ENCODE data around the gene TMEM82. TPM values are rescaled to one million over a fixed set of nuclear protein-coding genes. Genes with fewer than 3 reads are reported as not detected.

Gene TMEM82
- total RNA-seq, 2 experiments from 2014 or later = not detected

DNA sequence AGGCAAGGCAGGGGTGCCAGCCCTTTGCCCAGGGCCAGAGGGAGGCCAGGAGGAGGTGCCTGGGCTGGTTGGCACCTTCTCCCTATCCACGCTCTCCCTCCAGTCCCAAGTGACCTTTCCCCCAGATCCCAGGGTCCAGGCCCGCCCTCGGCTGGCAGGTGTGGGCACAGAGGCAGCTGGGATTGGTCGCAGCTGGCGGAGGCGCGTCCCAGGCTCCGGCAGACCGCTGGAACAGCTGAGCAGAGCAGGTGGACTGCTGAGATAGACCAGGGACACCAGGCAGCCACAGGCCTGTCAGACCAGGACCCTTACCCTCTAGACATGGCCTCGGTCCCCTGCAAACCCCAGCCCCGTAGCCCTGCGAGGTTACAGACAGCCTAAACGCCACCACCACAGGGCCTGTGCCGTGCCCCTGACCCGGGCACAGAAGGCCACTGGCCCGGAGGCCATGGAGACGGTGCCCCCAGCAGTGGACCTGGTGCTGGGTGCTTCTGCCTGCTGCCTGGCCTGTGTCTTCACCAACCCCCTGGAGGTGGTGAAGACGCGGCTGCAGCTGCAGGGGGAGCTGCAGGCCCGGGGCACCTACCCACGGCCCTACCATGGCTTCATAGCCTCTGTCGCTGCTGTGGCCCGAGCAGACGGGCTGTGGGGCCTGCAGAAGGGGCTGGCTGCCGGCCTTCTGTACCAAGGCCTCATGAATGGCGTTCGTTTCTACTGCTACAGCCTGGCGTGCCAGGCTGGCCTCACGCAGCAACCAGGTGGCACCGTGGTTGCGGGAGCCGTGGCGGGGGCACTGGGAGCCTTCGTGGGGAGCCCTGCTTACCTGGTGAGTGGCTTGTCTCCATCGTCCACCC is 6.0 kb upstream of the TMEM82 start, which contains the start of gene SLC25A34:
Gene SLC25A34, plus strand, starts transcription at position 221 of the 854 bp plus-strand sequence. Its CDS starts 228 bp downstream, at position 449.
- Histone ChIP-seq H3K9me2 (ENCODE audit: insufficient read depth, low read length) (no peaks in the 10 kb centered on the region), H3K27ac (ENCODE audit: low read depth, low read length, poor library complexity, severe bottlenecking) (no peak within 1 kb of the TSS), H3K4me3 (ENCODE audit: low read depth, low read length, poor library complexity, severe bottlenecking) (no peak within 1 kb of the TSS), H3K4me1 (ENCODE audit: insufficient read depth, low read length, poor library complexity, severe bottlenecking) (no peaks in the 10 kb centered on the region), H3K9me3 (ENCODE audit: low read length) (no peaks in the 10 kb centered on the region), H2AFZ (ENCODE audit: low read length) (no peak within 1 kb of the TSS), H3K4me2 (ENCODE audit: low read length) (no peak within 1 kb of the TSS), H3K36me3 (ENCODE audit: insufficient read depth, low read length) (0 out of 2 replicates have a peak, but pooled peaks cover 3% of the 10 kb centered on the region), H4K20me1 (ENCODE audit: insufficient read depth, low read length) (no peaks in the 10 kb centered on the region), H3K79me2 (ENCODE audit: insufficient read depth, low read depth, low read length) (no peaks in the 10 kb centered on the region)
- intact Hi-C loops (cut with micrococcal nuclease; ENCODE audit: unreplicated experiment) = no loop called here
- ChIA-PET CTCF (ENCODE audit: unreplicated experiment) (no interaction called here), POLR2A (interaction anchor here (0.5 to 0.6 kb wide), 2 partner anchors 35 to 114 kb away, joined by 3 read pairs; no protein-coding TSS in a partner anchor)
- TF ChIP-seq EZH2phosphoT487 (IDR thresholded peaks at IDR 0.05; ENCODE audit: borderline replicate concordance, low read depth, low read length) = no peak
- TF ChIP-seq, protein P1, sequence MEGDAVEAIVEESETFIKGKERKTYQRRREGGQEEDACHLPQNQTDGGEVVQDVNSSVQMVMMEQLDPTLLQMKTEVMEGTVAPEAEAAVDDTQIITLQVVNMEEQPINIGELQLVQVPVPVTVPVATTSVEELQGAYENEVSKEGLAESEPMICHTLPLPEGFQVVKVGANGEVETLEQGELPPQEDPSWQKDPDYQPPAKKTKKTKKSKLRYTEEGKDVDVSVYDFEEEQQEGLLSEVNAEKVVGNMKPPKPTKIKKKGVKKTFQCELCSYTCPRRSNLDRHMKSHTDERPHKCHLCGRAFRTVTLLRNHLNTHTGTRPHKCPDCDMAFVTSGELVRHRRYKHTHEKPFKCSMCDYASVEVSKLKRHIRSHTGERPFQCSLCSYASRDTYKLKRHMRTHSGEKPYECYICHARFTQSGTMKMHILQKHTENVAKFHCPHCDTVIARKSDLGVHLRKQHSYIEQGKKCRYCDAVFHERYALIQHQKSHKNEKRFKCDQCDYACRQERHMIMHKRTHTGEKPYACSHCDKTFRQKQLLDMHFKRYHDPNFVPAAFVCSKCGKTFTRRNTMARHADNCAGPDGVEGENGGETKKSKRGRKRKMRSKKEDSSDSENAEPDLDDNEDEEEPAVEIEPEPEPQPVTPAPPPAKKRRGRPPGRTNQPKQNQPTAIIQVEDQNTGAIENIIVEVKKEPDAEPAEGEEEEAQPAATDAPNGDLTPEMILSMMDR (conservative IDR thresholded peaks at IDR 0.05; ENCODE audit: low read length) = no peak
- DNase-seq (ENCODE audit: low spot score) = no peak
- no TSS peak for BruUV-seq (replicated peaks)

DNA sequence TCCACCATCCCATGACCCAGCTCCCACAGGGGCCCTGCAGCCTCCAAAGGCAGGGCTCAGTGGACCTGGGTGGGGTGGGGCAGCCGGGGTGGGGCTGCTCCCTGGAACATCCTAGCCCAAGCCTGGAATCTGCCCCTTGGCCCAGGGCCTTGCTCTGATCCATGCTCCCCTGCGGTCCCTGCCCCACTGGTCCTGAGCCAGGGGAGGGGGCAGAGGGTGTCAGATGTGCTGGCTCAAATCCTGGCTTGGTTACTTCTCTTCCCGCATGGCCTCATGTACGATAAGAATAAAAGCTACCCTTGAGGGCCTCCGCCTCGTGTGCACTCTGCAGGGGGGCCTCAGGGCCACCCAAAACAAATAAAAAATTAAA is 5.4 kb upstream of the TMEM82 start:
- no peak overlapping the region for H2AFZ ChIP-seq (ENCODE audit: low read length)
- H3K4me2 ChIP-seq (ENCODE audit: low read length) = no peak overlapping the region
- H3K9me2 ChIP-seq (ENCODE audit: insufficient read depth, low read length) = no peaks in the 10 kb centered on the region
- H3K4me1 ChIP-seq (ENCODE audit: insufficient read depth, low read length, poor library complexity, severe bottlenecking) = no peaks in the 10 kb centered on the region
- CTCF ChIA-PET (ENCODE audit: unreplicated experiment) = no interaction called here
- no TSS peak for BruUV-seq (replicated peaks)
- H3K36me3 ChIP-seq (ENCODE audit: insufficient read depth, low read length) = 0 out of 2 replicates have a peak, but pooled peaks cover 1% of the 10 kb centered on the region
- H3K9me3 ChIP-seq (ENCODE audit: low read length) = no peaks in the 10 kb centered on the region
- H4K20me1 ChIP-seq (ENCODE audit: insufficient read depth, low read length) = no peaks in the 10 kb centered on the region
- no peak for DNase-seq (ENCODE audit: low spot score)
- H3K79me2 ChIP-seq (ENCODE audit: insufficient read depth, low read depth, low read length) = no peaks in the 10 kb centered on the region
- intact Hi-C loops (cut with micrococcal nuclease; ENCODE audit: unreplicated experiment) = no loop called here
- POLR2A ChIA-PET = interaction anchor here (0.5 kb wide), 1 partner anchor 115 kb away, joined by 3 read pairs; no protein-coding TSS in a partner anchor
- no peak overlapping the region for H3K4me3 ChIP-seq (ENCODE audit: low read depth, low read length, poor library complexity, severe bottlenecking)
- H3K27ac ChIP-seq (ENCODE audit: low read depth, low read length, poor library complexity, severe bottlenecking) = no peak overlapping the region
- no peak for TF ChIP-seq EZH2phosphoT487 (IDR thresholded peaks at IDR 0.05; ENCODE audit: borderline replicate concordance, low read depth, low read length)
- TF ChIP-seq, protein P1 (conservative IDR thresholded peaks at IDR 0.05; ENCODE audit: low read length) = no peak
